Natural killer cell (primary cell): ENCODE results near the gene NLGN2. TPM values are rescaled to one million over a fixed set of nuclear protein-coding genes. Genes with fewer than 3 reads are reported as not detected.

Experiments
- ATAC-seq, 3 donors: fragments of 150-1000 bp in 2 of 3; fragments of 200-7000 bp in 1 of 3; cut with Tn5 transposase; 1 replicate in 1 of 3; 2 replicates in 2 of 3; pipeline ENCODE4 v1.10.0; 2021; ENCODE audit warnings: mild to moderate bottlenecking in 2 of 3, moderate library complexity in 2 of 3
- DNase-seq, 2 donors: peaks; one replicate each; pipeline versions ENCODE4 v3.0.0 to v3.0.0-alpha.2; 2013 to 2021; ENCODE audit warnings: mixed read lengths in 1 of 2
- H3K27ac ChIP-seq: one replicate; pipeline ENCODE4 v1.5.1; 2013; ENCODE audit warnings: mild to moderate bottlenecking, low read length
- H3K27me3 ChIP-seq: one replicate; pipeline ENCODE4 v1.6.1; 2013; ENCODE audit warnings: low read length; ENCODE audit not compliant: control insufficient read depth, insufficient read depth
- H3K36me3 ChIP-seq: one replicate; pipeline ENCODE4 v1.6.1; 2013; ENCODE audit warnings: low read length; ENCODE audit not compliant: control insufficient read depth, insufficient read depth
- H3K4me1 ChIP-seq: one replicate; pipeline ENCODE4 v1.6.1; 2013; ENCODE audit warnings: low read length; ENCODE audit not compliant: control insufficient read depth, insufficient read depth
- H3K4me3 ChIP-seq: one replicate; pipeline ENCODE4 v1.5.1; 2013; ENCODE audit warnings: low read length
- H3K9me3 ChIP-seq: one replicate; pipeline ENCODE4 v1.6.1; 2013; ENCODE audit warnings: low read length; ENCODE audit not compliant: control insufficient read depth, insufficient read depth
- H3K27ac Mint-ChIP-seq, 2 donors: one replicate each; pipeline ENCODE4 v1.8.0; 2022; ENCODE audit warnings: mild to moderate bottlenecking in 2 of 2, mixed read lengths in 2 of 2, moderate library complexity in 1 of 2
- H3K27me3 Mint-ChIP-seq, 2 donors: one replicate each; pipeline ENCODE4 v1.8.0; 2022; ENCODE audit warnings: low read depth in 2 of 2, mixed read lengths in 2 of 2
- H3K36me3 Mint-ChIP-seq: one replicate; pipeline ENCODE4 v1.8.0; 2022; ENCODE audit warnings: mixed read lengths
- H3K4me1 Mint-ChIP-seq, 2 donors: one replicate each; pipeline ENCODE4 v1.8.0; 2022; ENCODE audit warnings: mixed read lengths in 2 of 2
- H3K4me3 Mint-ChIP-seq: one replicate; pipeline ENCODE4 v1.8.0; 2022; ENCODE audit warnings: mild to moderate bottlenecking, moderate library complexity, mixed read lengths
- H3K9me3 Mint-ChIP-seq, 2 donors: one replicate each; pipeline ENCODE4 v1.8.0; 2022; ENCODE audit warnings: mixed read lengths in 2 of 2
- WGBS: methylation state at CpG from one replicate; pipeline ENCODE4 v1.1.7; 2013; ENCODE audit warnings: missing lambda C conversion rate; ENCODE audit not compliant: insufficient coverage; 5-methylcytosine and 5-hydroxymethylcytosine counted together
- intact Hi-C: fragments of 100-400 bp; cut with micrococcal nuclease; formaldehyde crosslinking; loops from one replicate; pipeline ENCODE4 v1.14.2; 2022
- total RNA-seq, 4 donors: library from RNA; stranded (reverse); fragments of 120-200 nt in 1 of 4; gene quantifications; one replicate each; pipeline versions ENCODE4 v1.2.3 to v1.2.4, GENCODE V29; 2013 to 2022
- TF ChIP-seq, protein P1 (sequence below): fragments of 200-600 bp; IDR thresholded peaks from one replicate; pipeline ENCODE4 v1.8.0; 2022; ENCODE audit warnings: antibody characterized with exemption

NLGN2 gene
- total RNA-seq, 3 donors from 2014 or later (not counting 1 experiment from before 2014, with no cell fraction given) = 2.8 to 3.4 (median 3.1) TPM

DNA sequence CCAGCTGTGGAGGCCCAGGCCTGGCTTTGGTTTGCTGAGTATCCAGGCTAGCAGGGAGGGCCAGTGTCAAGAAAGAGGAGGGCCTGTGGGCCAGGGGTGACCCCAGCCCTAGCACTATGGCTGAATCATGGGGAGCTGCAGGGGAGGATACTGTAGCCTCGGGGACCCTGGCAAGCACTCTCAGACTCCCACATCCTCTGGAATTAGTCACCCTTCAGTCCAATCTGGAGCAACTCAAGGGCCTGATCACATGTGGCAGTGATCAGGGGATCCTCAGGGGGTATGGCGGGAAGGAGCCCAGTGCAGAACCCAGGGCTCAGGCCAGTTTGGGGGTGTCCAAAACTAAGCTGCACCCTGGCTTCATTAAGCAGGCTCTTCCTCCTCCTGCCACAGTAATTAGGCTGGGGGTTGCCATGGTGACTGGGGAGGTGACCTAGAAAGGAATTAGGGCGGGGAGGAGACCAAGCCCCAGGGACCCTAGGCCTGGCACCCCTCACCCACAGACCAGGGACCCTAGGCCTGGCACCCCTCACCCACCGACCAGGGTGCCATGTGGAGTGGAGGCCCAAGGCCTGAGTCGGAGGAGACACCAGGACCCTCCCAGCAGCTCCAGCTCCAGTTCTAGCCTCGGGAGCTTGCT, 5.8 kb downstream of the NLGN2 start:
- no peaks in the 10 kb centered on the region for H3K9me3 Mint-ChIP-seq
- H3K4me1 Mint-ChIP-seq = peaks cover 0 to 4% of the 10 kb centered on the region in 2 donors
- H3K27ac Mint-ChIP-seq = no peak overlapping the region
- ATAC-seq = no peak
- intact Hi-C loops = no loop called here
- TF ChIP-seq, protein P1, sequence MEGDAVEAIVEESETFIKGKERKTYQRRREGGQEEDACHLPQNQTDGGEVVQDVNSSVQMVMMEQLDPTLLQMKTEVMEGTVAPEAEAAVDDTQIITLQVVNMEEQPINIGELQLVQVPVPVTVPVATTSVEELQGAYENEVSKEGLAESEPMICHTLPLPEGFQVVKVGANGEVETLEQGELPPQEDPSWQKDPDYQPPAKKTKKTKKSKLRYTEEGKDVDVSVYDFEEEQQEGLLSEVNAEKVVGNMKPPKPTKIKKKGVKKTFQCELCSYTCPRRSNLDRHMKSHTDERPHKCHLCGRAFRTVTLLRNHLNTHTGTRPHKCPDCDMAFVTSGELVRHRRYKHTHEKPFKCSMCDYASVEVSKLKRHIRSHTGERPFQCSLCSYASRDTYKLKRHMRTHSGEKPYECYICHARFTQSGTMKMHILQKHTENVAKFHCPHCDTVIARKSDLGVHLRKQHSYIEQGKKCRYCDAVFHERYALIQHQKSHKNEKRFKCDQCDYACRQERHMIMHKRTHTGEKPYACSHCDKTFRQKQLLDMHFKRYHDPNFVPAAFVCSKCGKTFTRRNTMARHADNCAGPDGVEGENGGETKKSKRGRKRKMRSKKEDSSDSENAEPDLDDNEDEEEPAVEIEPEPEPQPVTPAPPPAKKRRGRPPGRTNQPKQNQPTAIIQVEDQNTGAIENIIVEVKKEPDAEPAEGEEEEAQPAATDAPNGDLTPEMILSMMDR = no peak
- Histone ChIP-seq H3K27ac (no peak overlapping the region), H3K4me3 (no peak overlapping the region), H3K27me3 (no peaks in the 10 kb centered on the region), H3K4me1 (peaks cover 3% of the 10 kb centered on the region), H3K36me3 (no peaks in the 10 kb centered on the region), H3K9me3 (no peaks in the 10 kb centered on the region)
- H3K27me3 Mint-ChIP-seq = peaks cover 6 to 11% of the 10 kb centered on the region in 2 donors
- no peaks in the 10 kb centered on the region for H3K36me3 Mint-ChIP-seq
- DNase-seq = no peak
- 85% methylated on average over 6 of the region's 6 CpGs for WGBS
- no peak overlapping the region for H3K4me3 Mint-ChIP-seq

DNA sequence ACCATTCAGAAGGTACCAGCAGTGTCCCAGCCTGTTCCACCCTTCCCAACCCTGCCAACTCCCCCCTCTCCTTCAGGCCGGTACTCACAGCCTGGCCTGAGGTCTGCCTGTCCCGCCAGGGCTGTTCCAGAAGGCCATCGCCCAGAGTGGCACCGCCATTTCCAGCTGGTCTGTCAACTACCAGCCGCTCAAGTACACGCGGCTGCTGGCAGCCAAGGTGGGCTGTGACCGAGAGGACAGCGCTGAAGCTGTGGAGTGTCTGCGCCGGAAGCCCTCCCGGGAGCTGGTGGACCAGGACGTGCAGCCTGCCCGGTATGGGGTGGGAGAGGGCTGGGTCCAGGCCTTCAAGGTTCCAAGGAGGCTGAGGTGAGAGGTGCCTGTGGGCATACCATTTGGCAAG, 7.2 kb downstream of the NLGN2 start:
- Histone ChIP-seq H3K4me3 (no peak overlapping the region), H3K9me3 (no peaks in the 10 kb centered on the region), H3K27ac (no peak overlapping the region), H3K4me1 (no peaks in the 10 kb centered on the region), H3K27me3 (no peaks in the 10 kb centered on the region), H3K36me3 (no peaks in the 10 kb centered on the region)
- TF ChIP-seq, protein P1 = no peak
- no peak overlapping the region for H3K4me3 Mint-ChIP-seq
- no peak for ATAC-seq
- H3K27me3 Mint-ChIP-seq = peaks cover 0 to 2% of the 10 kb centered on the region in 2 donors
- 89% methylated on average over 14 of the region's 14 CpGs for WGBS
- no peaks in the 10 kb centered on the region for H3K36me3 Mint-ChIP-seq
- no peaks in the 10 kb centered on the region for H3K9me3 Mint-ChIP-seq
- H3K4me1 Mint-ChIP-seq = no peaks in the 10 kb centered on the region
- no peak for DNase-seq
- intact Hi-C loops = no loop called here
- H3K27ac Mint-ChIP-seq = no peak overlapping the region

DNA sequence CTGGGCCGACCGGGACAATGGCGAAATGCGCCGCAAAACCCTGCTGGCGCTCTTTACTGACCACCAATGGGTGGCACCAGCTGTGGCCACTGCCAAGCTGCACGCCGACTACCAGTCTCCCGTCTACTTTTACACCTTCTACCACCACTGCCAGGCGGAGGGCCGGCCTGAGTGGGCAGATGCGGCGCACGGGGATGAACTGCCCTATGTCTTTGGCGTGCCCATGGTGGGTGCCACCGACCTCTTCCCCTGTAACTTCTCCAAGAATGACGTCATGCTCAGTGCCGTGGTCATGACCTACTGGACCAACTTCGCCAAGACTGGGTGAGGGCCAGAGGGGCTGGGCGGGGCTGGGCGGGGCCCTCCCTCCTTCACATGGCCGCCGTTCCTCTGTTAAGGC, 8.1 kb downstream of the NLGN2 start:
- Histone ChIP-seq H3K36me3 (no peaks in the 10 kb centered on the region), H3K4me1 (no peaks in the 10 kb centered on the region), H3K27me3 (no peaks in the 10 kb centered on the region), H3K9me3 (no peaks in the 10 kb centered on the region), H3K27ac (no peak overlapping the region), H3K4me3 (no peak overlapping the region)
- ATAC-seq (no peak), DNase-seq (no peak)
- Mint-ChIP-seq H3K36me3 (no peaks in the 10 kb centered on the region), H3K9me3 (no peaks in the 10 kb centered on the region), H3K4me1 (no peaks in the 10 kb centered on the region), H3K27me3 (no peaks in the 10 kb centered on the region), H3K27ac (no peak overlapping the region), H3K4me3 (no peak overlapping the region)
- 91% methylated on average over 23 of the region's 23 CpGs for WGBS
- TF ChIP-seq, protein P1 = no peak
- intact Hi-C loops = no loop called here

DNA sequence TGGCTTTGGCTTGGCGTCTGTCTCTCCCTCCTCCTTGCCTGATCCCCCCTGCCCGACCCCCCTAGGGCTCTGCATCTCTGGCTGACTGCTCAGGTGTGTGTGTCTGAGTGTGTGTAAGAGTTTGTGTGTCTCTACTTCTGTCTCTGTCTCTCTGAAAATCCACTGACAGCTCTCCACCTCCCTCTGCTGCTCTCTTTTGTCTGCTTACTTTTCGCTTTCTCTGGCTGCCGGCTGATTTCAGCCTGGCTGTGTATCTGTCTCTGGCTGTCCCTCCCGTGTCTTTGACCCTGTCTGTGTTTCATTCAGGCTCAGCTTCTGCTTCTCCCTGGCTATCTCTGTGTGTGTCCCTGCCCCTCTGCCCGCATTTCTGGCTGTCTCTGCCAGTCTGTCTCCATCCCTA, 8.7 kb downstream of the NLGN2 start:
- no peaks in the 10 kb centered on the region for H3K36me3 Mint-ChIP-seq
- no peaks in the 10 kb centered on the region for H3K27me3 Mint-ChIP-seq
- DNase-seq (peak in 1 of 2 donors; percentile 41), ATAC-seq (no peak)
- no peaks in the 10 kb centered on the region for H3K9me3 Mint-ChIP-seq
- no peak overlapping the region for H3K4me3 Mint-ChIP-seq
- H3K27ac ChIP-seq = no peak overlapping the region
- H3K4me1 Mint-ChIP-seq = no peaks in the 10 kb centered on the region
- no peak overlapping the region for H3K27ac Mint-ChIP-seq
- H3K9me3 ChIP-seq = no peaks in the 10 kb centered on the region
- no peaks in the 10 kb centered on the region for H3K4me1 ChIP-seq
- no peaks in the 10 kb centered on the region for H3K27me3 ChIP-seq
- H3K4me3 ChIP-seq = no peak overlapping the region
- WGBS = 90% methylated on average over 5 of the region's 6 CpGs
- H3K36me3 ChIP-seq = no peaks in the 10 kb centered on the region
- TF ChIP-seq, protein P1 = no peak
- intact Hi-C loops = no loop called here
